ENCODE measurements around the gene LBX2.

The LBX2 gene

DNA sequence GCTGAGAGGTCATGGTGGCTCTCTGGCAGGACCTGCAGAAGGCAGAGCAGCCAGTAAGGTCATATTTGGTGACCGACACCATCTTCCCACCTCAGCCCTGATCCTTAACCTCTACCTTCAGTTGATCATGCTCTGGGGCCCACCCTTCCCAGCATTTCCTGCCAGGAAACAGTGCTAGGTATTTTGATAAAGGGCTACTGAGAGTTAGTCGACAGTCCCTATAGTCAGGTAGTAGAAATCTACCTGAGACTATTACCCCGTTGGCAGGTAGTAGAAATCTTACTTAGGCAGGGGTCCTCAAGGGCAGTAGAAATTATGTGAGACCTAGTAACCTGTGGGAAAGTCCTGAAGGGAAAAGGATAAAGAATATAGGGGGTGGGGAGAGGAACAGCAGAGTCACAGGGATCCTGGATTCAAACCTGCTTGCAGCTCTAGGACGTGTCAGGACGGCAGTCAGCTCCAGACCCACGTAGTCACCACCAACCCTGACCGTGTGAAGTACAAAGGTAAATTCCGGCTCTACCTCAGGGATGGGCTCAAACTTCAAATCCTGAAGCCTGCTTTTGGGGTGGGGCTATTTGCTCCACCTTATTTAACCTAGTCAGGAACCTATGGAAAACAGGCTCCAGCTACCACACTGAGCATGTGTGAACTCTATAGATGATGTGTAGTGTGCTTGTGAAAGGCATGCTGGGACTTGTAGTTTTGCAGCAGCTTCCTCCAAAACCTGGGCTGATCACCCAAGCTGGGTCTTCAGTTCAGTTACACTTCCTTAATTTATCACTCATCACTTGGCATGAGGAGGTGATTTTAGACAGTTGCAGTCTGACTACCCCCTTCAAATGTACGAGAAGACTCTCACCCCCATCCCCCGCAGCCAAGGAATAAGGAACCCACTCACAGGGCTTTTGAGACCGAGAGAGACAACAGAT is 26.6 kb upstream of the LBX2 start, which contains the start of gene DQX1:
Gene DQX1, minus strand, starts transcription at position 515 of the 932 bp plus-strand sequence. Its CDS starts 502 bp downstream, at position 13.
- DNase-seq = peak; percentile 48

GRCh38 chr2:74524955-74525716 is 25.7 kb upstream of the LBX2 start:
- DNase-seq = no peak

DNA sequence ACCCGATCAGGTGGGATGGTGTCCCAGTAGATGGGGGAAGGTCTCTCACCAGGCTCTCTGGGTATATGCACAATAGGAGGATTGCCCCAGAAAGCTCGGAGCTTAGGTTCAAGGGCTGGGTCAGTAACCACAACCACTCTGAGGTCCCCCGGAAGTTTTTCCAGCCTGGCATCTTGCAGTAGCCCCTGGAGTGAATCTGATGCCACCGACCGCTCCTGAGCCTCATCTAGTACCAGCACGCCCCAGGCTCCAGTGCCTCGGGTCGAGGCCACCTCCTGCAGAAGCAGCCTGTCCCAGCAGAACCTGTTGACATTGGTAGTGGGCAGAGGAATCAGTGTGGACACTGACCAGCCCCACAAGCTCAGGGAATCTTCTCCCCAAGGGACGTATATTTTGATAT is 24.6 kb upstream of the LBX2 start:
- DNase-seq = no peak

DNA sequence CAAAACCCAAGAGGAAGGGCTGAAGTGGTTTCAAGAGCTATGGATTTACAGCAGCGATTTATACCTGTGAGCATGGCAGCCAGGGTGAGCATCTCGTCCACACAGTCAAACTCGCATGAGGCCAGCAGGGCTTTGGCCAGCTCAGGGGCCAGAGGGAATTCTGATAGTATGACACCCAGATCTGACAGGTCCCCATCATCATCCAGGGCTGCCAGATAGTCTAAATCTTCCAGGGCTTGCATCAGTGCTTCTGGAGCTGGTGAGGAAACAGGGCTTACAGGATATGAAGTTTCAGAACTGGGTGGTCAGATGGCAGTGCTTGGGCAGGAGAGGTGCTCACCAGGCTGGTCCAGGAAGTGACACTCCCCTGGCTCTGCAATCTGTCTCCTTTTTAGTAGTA is 23.1 kb upstream of the LBX2 start:
- no peak for DNase-seq

DNA sequence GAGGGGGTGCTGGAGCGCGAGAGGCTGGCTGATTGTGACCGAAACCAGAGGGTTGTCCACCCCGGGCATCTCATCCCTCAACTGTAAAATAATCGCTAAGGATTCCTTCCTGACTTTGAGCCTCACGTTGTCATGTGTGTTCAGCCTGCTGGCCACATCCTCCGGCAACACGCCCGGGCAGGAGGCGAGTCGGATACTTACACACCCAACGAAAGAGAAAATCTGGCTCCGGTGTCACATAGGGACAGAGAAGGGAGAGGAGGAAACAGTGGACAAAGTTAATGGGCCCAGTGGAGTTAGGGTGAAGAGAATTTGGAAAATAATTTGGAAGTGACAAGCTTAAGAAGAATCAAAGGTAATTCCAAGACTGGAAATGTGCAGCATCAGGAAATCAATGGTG is 17.2 kb upstream of the LBX2 start:
- DNase-seq = no peak

DNA sequence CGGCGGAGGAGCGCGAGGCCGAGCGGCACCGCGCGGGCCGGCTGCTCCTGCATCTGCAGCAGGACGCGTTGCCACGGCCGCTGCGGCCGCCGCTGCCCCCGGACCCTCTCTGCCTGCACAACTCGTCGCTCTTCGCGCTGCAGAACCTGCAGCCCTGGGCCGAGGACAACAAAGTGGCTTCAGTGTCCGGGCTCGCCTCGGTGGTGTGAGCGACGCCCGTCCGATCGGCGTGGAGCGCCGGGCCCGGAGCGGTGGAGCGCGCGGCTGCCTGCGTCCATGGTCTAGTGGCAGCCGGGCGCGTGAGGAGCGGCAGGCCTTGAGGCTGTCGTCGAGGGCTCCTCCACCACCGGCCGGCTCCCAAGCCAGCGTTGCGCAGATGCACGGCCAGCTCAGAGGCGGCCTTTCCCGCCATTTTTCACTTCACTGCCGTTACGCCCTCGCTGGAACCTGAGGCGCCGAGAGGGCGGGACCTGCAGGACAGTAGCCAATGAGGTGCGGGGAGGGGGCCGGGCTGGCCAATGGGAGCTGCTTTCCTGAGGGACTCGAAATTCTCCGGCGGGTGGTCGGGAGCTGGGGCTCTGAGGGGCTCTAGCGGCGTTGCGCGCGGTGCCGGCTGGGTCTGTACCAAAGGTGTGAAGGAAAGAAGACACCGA is 16.7 kb upstream of the LBX2 start:
- DNase-seq = peak; percentile 60

- DNase-seq = no peak
These were observed 16.0 kb upstream of the LBX2 start for GRCh38 chr2:74515271-74515980.

GRCh38 chr2:74514368-74515270 is 15.2 kb upstream of the LBX2 start, which contains the start of gene TLX2:
TSS of gene TLX2 (plus strand) at chr2:74514450. CDS start at chr2:74514807, 357 bp downstream.
- no peak for DNase-seq

DNA sequence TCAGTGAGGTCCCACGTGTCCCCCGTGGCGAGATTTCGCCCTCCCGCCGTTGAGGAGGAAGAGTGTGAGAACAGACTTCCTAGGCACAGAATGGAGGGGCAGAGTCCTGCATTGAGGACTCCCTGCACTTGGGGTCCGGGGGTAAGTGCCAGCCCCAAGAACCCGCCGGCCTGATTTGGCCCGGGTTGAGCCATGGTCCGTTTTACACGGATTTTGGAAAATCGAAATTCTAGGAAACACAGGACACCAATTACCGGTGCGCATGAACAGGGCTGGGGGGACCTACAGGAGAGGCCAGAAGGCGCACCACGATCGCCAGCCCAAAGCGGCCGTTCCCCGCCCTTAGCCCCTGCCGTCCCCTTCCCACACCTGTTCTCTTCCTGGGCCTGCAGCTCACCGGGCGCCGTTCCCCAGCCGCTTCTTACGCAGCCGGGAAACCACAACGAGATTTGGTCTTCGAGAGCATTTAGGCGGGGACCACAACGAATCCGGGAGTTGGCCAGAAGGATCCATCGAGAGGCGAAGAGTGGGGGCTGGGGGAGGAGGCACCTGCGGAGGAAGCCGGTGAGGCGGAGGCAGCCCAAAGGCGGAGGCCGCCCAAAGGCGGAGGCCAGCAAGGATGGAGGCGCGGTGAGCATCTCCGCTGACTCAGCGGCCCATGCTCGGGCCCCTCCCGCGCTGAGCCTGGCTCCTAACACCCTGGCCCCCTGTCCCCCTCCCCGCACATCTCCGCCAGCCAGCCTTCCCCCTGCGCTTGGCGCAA is 14.4 kb upstream of the LBX2 start:
- no peak for DNase-seq

- DNase-seq = no peak
These were observed 13.6 kb upstream of the LBX2 start for GRCh38 chr2:74512744-74513604.

- peak; percentile 48 for DNase-seq
These were observed 11.9 kb upstream of the LBX2 start for GRCh38 chr2:74511104-74511989.

GRCh38 chr2:74510272-74510671 is 10.9 kb upstream of the LBX2 start:
- no peak for DNase-seq

- peak; percentile 94 for DNase-seq
These were observed 8.6 kb upstream of the LBX2 start for GRCh38 chr2:74507926-74508520.

- peak; percentile 98 for DNase-seq
These were observed 7.9 kb upstream of the LBX2 start, which contains the start of gene PCGF1 for GRCh38 chr2:74507145-74507925. TSS of gene PCGF1 (minus strand) at chr2:74507695. CDS start at chr2:74507668, 27 bp downstream.

GRCh38 chr2:74505448-74506246 is 6.2 kb upstream of the LBX2 start:
- no peak for DNase-seq

- DNase-seq = no peak
These were observed 5.2 kb upstream of the LBX2 start for GRCh38 chr2:74504591-74504990.
